Measurements from ENCODE around the gene MCL1.

DNA sequence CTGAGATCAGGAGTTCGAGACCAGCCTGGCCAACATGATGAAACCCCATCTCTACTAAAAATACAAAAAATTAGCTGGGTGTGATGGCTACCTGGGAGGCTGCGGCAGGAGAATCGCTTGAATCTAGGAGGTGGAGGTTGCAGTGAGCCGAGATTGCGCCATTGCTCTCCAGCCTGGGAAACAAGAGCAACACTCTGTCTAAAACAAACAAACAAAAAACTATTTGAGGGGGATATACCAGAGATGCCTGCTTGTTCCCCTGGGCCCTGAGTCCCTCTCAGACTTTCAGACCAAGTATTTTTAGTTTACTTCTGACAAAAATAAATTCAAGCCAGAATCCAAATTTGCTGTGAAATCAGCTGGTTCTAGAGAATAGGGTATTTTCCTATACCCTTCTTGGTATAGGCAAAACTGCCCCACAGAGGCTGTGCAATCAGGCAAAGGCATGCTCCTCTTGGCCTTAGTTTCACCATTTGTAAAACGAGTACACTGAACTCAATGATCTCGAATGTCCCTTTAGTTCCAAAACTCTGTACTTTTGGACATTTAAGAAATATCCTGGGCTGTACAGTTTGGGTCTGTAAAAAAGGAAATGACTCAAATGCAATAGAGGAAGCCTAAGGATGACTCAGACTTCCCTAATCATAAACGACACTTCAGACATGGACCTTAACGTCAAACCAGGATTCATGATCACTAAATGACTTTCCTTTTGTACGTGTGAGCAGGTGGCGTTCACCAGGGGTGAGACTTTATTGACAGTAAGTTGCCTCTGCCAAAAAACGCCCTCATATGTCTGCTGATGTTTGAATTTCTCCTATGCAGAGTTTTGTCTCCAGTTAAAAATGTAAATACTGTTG lies 33.9 kb upstream of the MCL1 start:
- TF ChIP-seq CTCF (IDR thresholded peaks at IDR 0.05; ENCODE audit: low read depth, low read length, poor library complexity, severe bottlenecking) (no peak), EZH2phosphoT487 (IDR thresholded peaks at IDR 0.05; ENCODE audit: borderline replicate concordance, low read length) (no peak)

Data from DOHH2 (cell line).